ENCODE results near the gene ST13. TPM values are rescaled to one million over a fixed set of nuclear protein-coding genes. Genes with fewer than 3 reads are reported as not detected.

The ST13 gene
- total and polyA plus RNA-seq, 2 experiments from 2014 or later: 206 to 216 TPM

GRCh38 chr22:40838486-40838885 lies 18.0 kb downstream of the ST13 start:
- no peaks in the 10 kb centered on the region for H3K9me3 ChIP-seq (ENCODE audit: low read depth)
- H4K20me1 ChIP-seq (ENCODE audit: insufficient read depth, poor library complexity, severe bottlenecking): peaks cover 25% of the 10 kb centered on the region
- H3K4me2 ChIP-seq: no peak overlapping the region
- no peak overlapping the region for H2AFZ ChIP-seq
- H3K27ac ChIP-seq: no peak overlapping the region
- 81% methylated on average over 3 of the region's 3 CpGs for WGBS (ENCODE audit: low lambda C conversion rate, missing lambda C conversion rate)
- no peaks in the 10 kb centered on the region for H3K9me2 ChIP-seq (replicated peaks; ENCODE audit: insufficient read depth)
- H3K27me3 ChIP-seq: no peaks in the 10 kb centered on the region
- H3K4me3 ChIP-seq: no peak overlapping the region
- peaks cover 79% of the 10 kb centered on the region for H3K79me2 ChIP-seq
- H3K4me1 ChIP-seq (ENCODE audit: insufficient read depth): no peaks in the 10 kb centered on the region
- H3K36me3 ChIP-seq (replicated peaks; ENCODE audit: insufficient read depth, low read depth): no peaks in the 10 kb centered on the region
- no peak for DNase-seq (ENCODE audit: low spot score)
- no peak for TF ChIP-seq EZH2 (IDR thresholded peaks at IDR 0.05; ENCODE audit: borderline replicate concordance)
- no peak for TF ChIP-seq CTCF (IDR thresholded peaks at IDR 0.05; ENCODE audit: poor library complexity)
- no peak for TF ChIP-seq EZH2phosphoT487 (IDR thresholded peaks at IDR 0.05; ENCODE audit: low read depth, severe bottlenecking, unreplicated experiment)

DNA sequence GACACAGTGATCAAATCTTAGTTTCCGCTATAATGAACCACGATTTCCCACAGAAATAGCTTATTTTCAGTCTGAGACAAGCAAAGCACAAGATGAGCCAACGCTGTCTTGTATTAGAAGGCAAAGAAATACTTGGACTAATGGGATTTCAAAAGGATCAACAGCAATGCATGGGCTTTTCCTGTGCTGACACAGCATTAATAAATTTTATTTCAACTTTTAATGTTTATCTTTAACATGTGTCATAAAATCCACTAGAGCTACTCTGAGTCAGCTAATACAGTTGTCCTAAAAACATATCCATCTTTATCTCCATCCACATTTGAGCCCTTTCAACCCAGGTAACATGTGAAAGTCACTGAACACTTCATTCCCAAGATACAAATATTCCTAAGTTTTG lies 21.8 kb downstream of the ST13 start:
- Histone ChIP-seq H2AFZ (no peak overlapping the region), H3K27me3 (no peaks in the 10 kb centered on the region), H3K36me3 (replicated peaks; ENCODE audit: insufficient read depth, low read depth) (peaks cover 9% of the 10 kb centered on the region), H3K9me2 (replicated peaks; ENCODE audit: insufficient read depth) (no peaks in the 10 kb centered on the region), H3K79me2 (peaks cover 64% of the 10 kb centered on the region), H4K20me1 (ENCODE audit: insufficient read depth, poor library complexity, severe bottlenecking) (peaks cover 5% of the 10 kb centered on the region), H3K27ac (no peak overlapping the region), H3K4me3 (no peak overlapping the region), H3K9me3 (ENCODE audit: low read depth) (no peaks in the 10 kb centered on the region), H3K4me1 (ENCODE audit: insufficient read depth) (no peaks in the 10 kb centered on the region), H3K4me2 (no peak overlapping the region)
- TF ChIP-seq EZH2 (IDR thresholded peaks at IDR 0.05; ENCODE audit: borderline replicate concordance) (no peak), EZH2phosphoT487 (IDR thresholded peaks at IDR 0.05; ENCODE audit: low read depth, severe bottlenecking, unreplicated experiment) (no peak), CTCF (IDR thresholded peaks at IDR 0.05; ENCODE audit: poor library complexity) (no peak)
- WGBS (ENCODE audit: low lambda C conversion rate, missing lambda C conversion rate): 89% methylated on average over 3 of the region's 3 CpGs
- no peak for DNase-seq (ENCODE audit: low spot score)

DNA sequence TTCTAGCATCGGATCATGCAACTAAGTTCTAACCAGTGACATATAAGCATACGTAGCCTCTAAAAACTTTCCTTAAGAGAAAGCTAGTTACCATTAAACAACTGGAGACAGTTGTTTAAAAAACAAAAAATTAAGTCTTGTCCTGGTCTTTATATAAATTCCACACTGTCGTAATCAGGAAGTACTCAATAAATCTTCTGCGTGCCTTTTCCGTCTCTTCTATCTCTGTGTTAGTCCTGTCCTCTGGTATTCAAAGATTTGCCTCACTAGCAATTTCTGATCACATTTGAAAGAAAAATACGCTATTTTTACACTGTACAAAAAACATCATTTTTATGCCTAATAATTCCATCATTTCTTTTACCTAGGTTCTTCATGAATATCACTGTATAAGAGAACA lies 27.3 kb downstream of the ST13 start:
- H3K4me2 ChIP-seq: no peak overlapping the region
- DNase-seq (ENCODE audit: low spot score): no peak
- no peaks in the 10 kb centered on the region for H3K9me2 ChIP-seq (replicated peaks; ENCODE audit: insufficient read depth)
- no peak overlapping the region for H2AFZ ChIP-seq
- H3K9me3 ChIP-seq (ENCODE audit: low read depth): no peaks in the 10 kb centered on the region
- H3K79me2 ChIP-seq: peaks cover 26% of the 10 kb centered on the region
- no peak overlapping the region for H3K27ac ChIP-seq
- H3K36me3 ChIP-seq (replicated peaks; ENCODE audit: insufficient read depth, low read depth): peaks cover 9% of the 10 kb centered on the region
- TF ChIP-seq EZH2phosphoT487 (IDR thresholded peaks at IDR 0.05; ENCODE audit: low read depth, severe bottlenecking, unreplicated experiment) (no peak), CTCF (IDR thresholded peaks at IDR 0.05; ENCODE audit: poor library complexity) (no peak), EZH2 (IDR thresholded peaks at IDR 0.05; ENCODE audit: borderline replicate concordance) (no peak)
- no peaks in the 10 kb centered on the region for H3K4me1 ChIP-seq (ENCODE audit: insufficient read depth)
- WGBS (ENCODE audit: low lambda C conversion rate, missing lambda C conversion rate): 80% methylated on average over 6 of the region's 6 CpGs
- H3K4me3 ChIP-seq: no peak overlapping the region
- no peaks in the 10 kb centered on the region for H3K27me3 ChIP-seq
- H4K20me1 ChIP-seq (ENCODE audit: insufficient read depth, poor library complexity, severe bottlenecking): no peaks in the 10 kb centered on the region

Data from hepatocyte (in vitro differentiated cells).